HG02642 (cell line): ENCODE measurements around the gene ARHGDIG.
"Not testable (repeated sequence)": the region's sequence is repeated elsewhere in the genome, so short reads cannot be mapped to it uniquely, and the experiment has no call there.

Source experiments
- ATAC-seq: cut with Tn5 transposase; IDR thresholded peaks from one replicate; pipeline ENCODE4 v1.9.1; 2021; ENCODE audit warnings: mild to moderate bottlenecking; ENCODE audit not compliant: unreplicated experiment, poor library complexity

ARHGDIG gene

GRCh38 chr16:322476-323143 lies 42.2 kb downstream of the ARHGDIG start:
- no peak for ATAC-seq

- no peak for ATAC-seq
These were observed 43.7 kb downstream of the ARHGDIG start for GRCh38 chr16:324201-324450.

DNA sequence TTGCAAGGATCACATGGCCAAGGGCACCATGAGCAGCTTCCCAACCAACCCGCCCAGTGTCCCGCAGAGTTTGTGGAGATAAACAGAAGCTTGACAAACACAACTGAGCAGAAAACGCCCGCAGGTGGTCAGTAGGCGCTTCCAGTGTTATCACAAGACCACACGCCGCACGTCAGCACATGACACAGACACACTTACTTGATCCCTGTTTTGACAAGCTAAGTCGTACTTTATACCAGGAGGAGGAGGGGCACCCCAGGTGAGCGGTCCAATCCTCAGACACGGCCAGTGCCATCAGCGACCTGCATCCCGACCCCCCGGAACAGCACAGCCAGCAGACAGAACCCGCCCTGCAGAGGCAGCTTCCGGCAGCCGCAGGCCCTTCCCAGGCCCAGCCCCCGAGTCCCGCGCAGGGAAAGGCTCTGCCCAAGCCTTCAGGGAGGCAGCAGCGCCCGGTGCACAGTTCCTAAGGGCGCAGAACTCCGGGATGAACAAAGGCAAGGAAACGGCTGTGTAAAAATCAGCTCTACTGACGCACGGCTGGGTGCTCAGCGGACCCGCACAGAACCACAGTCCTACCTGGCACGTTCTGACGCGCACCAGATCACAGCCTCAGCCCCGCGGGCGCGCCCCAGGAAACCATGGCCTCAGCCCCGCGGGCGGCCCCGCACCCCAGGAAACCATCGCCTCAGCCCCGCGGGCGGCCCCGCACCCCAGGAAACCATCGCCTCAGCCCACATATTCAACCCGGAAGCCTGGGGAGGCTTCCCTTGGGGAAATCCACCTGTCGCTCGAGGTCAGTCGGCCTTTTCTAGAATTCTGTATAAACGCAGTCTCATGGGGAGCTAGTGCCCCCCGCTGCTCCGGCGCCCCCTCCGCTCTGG lies 44.3 kb downstream of the ARHGDIG start:
- ATAC-seq: no peak

GRCh38 chr16:325375-326145 lies 45.2 kb downstream of the ARHGDIG start:
- no peak for ATAC-seq

- ATAC-seq: no peak
These were observed 50.4 kb downstream of the ARHGDIG start for GRCh38 chr16:330741-331140.

- ATAC-seq: not testable (repeated sequence)
These were observed 50.9 kb downstream of the ARHGDIG start for GRCh38 chr16:331181-331814.
